ENCODE results near the gene SURF2.
A peak's percentile ranks its signal among the peaks of the same experiment; 100 is the strongest.
"Not testable (repeated sequence)": the region's sequence is repeated elsewhere in the genome, so short reads cannot be mapped to it uniquely, and the experiment has no call there.

SURF2 gene

DNA sequence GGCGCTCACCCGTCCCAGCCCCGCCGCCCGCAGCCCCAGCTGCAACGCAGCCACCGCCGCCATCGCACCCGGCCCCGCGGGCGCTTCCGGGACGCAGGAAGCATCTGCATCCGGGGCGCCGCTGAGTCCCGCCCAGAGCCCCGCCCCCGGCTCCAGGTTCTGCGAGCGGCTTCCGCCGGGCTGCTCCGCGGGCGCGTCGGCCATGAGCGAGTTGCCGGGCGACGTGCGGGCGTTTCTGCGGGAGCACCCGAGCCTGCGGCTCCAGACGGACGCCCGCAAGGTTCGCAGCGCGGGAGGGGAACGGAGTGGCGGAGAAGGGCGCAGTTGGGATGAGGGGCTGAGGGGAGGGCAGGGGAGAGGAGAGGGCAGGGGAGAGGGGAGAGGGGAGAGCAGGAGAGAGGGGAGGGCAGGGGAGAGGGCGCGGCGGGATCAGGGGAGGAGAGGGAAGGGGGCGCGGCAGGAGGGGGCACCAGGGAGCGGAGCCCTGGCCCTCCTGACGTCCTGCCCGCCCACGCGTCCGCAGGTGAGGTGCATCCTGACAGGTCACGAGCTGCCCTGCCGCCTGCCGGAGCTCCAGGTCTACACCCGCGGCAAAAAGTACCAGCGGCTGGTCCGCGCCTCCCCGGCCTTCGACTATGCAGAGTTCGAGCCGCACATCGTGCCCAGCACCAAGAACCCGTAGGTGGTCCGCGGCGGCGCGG, at the start of gene SURF2, which contains the start of gene SURF1:
SURF2 (plus strand) TSS at position 160 of the 701 bp plus-strand sequence; CDS start at position 203, 43 bp downstream.
SURF1 (minus strand) TSS at position 97 of the 701 bp plus-strand sequence; CDS start at position 63, 34 bp downstream.
- peak; percentile 84 to 92 (median 85) for DNase-seq (ENCODE audit: low read depth in 3 of 3)

DNA sequence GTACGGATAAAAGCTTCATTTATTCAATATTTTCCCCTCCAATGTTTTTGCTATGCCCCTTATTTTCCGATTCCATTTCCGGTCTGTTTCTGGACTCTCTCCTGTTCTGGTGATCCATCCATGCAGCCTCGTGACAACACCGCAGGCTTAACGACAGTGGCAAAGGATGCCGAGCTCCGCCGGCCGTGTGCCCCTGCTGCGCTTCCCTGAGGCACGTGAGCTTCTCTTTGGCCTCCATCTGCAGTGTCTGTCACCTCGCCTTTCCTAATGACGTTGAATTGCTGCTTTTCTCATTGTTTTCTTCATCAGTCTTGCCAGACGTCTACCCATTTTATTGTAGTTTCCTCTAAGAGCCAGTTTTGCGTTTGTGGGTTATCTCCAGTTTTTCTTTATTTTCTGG, 49.0 kb upstream of the SURF2 start:
- DNase-seq (ENCODE audit: low read depth in 3 of 3): no peak

DNA sequence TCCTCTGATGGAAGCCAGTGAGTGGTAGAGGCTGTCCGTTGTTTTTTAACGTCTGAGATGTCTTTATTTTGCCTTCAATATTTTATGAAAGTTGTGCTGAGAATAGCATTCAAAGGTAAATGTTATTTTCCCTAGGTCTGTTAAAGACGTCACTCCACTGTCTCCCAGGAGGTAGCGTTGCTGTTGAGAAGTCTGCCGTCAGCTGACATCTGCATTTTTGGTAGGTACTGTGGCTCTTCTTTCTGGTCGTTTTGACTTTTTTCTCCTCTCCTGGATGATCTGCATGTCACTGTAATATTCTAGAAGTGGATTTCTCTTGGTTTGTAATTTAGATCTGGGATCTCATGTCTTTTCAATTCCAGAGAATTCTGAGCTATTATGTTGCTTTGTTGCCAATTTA, 46.7 kb upstream of the SURF2 start:
- DNase-seq (ENCODE audit: low read depth in 3 of 3): no peak

DNA sequence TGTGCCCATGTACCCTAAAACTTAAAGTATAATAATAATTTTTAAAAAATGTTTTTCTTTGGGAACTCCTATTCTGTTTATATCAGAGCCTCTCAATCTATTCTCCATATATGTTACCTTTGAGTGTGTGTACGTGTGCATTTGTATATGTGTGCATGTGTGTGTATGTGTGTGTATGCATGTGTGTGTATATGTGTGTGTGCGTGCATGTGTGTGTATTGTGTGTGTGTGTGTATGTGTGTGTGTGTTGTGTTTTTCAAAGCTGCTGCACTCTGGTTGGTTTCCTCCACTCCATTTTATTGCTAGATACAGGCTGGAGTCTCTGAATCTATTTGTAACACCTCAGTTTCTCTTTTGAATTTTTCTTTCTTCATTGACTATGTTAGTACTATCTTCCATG, 40.4 kb upstream of the SURF2 start:
- no peak for DNase-seq (ENCODE audit: low read depth in 3 of 3)

DNA sequence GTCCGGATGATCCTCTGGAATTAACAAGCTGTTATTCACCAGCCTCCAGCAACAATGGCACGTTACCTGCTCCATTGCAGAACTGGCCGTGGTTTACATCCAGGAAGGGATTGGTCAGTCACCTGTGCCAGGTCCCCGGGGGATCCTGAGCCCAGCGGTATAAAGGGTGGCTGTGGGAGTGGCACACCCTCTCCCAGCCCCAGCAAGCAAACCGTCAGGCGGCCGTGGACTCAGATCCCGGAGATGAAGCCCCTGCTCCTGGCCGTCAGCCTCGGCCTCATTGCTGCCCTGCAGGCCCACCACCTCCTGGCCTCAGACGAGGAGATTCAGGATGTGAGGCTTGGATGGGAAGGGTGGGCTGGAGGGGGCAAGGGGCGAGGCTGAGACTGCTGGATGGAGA, 38.8 kb upstream of the SURF2 start:
- DNase-seq (ENCODE audit: low read depth in 3 of 3): not testable (repeated sequence)

DNA sequence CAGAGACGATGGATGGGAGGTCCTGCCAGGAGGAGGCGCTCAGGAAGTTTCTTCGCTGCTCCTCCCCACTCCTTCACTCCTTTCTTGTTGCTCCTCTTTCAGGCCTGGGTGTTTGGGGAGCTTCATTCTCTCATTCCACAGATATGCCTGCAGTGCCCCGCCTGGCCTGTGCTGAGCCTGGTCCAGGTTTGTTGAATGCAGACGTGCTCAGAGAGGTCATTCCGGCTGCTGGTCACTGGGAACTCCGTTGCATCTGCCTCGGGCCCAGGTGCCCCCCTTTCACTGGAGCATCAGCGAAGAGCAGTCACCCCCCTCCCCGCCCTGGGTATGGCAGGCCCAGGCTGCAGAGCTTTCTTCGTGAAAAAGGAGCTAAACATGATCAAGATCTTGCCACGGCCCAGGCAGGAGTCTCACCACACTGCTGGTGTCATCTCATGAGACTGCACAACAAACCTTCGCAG, 35.9 kb upstream of the SURF2 start:
- no peak for DNase-seq (ENCODE audit: low read depth in 3 of 3)

DNA sequence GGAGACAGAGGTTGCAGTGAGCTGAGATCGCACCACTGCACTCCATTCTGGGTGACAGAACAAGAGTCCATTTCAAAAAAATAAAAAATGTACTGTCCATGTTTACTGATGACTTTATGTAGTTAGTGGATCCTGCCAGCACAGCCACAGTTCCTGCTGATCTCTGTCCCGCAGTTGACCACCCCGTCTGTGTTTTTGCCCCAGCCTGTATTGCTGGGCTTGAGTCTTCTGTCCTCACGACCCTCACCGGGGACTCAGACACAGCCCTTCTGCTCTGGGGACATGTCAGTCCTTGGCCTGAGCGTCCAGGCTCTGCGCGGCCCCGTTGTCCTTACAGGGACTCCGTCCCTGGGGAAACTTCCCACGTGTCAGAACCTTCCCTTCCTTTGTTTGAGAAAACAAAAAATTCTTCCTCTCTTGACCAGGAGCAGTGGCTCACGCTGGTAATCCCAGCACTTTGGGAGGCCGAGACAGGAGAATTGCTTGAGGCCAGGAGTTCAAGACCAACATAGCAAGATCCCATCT, 34.9 kb upstream of the SURF2 start:
- no peak for DNase-seq (ENCODE audit: low read depth in 3 of 3)

DNA sequence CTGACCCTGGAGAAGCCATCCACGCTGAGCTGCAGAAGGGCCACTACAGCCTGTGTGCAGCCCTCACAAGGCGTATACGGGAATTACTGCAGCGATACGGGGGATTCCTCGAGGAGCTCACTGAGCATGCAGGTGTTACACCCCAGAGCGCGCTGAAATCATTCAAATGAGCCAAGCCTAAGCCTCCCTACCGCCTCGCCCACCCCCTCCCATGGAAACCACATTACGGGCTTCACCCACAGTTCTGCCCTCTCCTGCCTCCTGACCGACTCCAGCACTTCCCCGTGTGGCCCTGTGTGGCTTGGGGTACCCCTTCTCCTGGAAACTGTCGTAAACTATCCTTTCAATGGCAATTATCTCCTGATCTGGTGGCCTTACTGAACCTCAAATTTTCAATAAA, 33.6 kb upstream of the SURF2 start:
- no peak for DNase-seq (ENCODE audit: low read depth in 3 of 3)

DNA sequence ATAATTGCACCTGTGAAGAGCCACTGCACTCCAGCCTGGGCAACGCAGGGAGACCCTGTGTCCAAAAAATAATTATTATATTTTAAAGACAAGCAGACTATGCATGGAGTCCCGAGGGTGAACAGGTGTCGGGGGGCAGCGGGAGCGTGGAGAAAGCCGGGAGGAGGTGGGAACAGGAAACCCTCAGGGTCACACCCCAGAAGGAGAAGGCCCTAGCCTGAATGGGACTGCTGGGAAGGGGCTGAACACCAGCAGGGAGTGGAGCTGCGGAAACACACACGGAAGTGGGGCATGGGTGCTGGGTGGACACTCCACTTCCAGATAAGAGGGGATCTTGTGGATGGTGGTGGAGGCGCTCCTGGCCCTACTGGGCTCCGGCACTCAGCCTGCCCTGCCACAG, 33.1 kb upstream of the SURF2 start:
- no peak for DNase-seq (ENCODE audit: low read depth in 3 of 3)

DNA sequence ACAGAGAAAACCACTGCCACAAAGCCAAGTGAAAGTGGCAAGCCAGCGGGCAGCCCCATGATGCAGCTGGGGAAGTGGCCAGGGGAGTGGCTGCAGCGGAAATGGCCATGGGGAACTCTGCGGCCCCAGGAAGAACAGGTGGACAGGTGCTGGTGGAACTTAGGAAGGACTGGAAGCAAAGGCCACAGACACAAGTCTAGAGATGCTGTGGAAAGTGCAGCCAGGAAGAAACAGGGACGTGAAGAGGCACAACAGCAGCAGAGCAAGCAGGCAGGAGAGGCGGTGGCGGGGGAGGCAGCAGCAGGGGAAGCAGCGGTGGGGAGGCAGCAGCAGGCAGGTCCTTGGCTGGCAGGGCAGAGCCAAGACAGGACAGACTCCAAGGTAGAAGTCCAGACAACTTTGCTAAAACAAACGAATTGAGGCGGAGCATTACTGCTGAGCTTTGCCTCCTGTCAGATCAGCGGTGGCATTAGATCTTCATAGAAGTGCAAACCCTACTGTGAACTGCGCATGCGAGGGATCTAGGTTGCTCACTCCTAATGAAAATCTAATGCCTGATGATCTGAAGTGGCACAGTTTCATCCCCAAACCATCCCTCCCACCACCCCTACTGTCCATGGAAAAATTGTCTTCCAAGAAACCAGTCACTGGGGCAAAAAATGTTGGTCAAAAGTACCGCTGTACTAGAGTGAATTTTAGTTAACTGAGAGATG, 32.2 kb upstream of the SURF2 start:
- no peak for DNase-seq (ENCODE audit: low read depth in 3 of 3)

DNA sequence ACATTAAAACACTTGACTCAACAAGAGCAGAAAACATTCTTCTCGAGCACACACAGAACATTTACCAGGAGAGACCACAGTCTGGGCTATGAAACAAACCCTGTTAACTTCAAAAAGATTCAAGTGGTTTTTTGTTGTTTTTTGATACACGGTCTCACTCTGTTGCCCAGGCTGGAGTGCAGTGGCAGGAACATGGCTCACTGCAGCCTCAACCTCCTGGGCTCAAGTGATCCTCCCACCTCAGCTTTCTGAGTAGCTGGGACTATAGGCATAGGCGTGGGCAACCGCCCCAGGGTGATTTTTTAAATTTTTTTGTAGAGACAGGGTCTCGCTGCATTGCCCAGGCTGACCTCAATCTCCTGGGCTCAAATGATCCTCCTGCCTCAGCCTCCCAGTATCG, 29.3 kb upstream of the SURF2 start:
- DNase-seq (ENCODE audit: low read depth in 3 of 3): not testable (repeated sequence)

DNA sequence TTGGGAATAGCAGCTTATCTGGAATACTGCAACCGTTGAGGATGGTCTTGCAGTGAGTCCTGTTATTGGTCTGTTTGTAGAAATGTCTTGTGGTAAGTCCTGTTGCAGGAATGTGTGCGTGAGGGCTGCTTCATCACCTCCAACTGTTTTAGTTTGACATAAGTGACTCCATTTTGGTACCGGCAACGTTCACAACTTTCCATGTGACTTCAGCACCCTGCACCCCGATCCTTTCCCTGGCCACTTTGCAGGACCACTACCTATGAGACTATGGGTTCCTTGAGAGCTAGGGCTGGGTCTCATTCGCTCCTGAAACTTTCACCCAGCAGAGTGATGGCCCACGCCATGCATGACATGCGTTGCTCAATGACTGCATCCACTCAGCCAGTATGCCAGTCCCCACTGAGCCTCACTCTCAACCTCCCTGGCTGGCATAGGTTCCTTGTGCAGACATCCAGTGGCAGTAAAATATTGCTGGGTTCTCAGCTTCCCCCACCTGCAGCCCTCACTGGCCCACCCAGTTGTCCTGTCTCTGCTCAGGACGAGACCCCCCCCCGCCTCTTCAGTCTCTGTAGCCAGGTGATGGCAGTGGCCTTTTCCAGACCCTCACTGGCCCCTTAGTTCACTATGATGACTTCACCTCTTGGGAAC, 28.4 kb upstream of the SURF2 start:
- no peak for DNase-seq (ENCODE audit: low read depth in 3 of 3)

DNA sequence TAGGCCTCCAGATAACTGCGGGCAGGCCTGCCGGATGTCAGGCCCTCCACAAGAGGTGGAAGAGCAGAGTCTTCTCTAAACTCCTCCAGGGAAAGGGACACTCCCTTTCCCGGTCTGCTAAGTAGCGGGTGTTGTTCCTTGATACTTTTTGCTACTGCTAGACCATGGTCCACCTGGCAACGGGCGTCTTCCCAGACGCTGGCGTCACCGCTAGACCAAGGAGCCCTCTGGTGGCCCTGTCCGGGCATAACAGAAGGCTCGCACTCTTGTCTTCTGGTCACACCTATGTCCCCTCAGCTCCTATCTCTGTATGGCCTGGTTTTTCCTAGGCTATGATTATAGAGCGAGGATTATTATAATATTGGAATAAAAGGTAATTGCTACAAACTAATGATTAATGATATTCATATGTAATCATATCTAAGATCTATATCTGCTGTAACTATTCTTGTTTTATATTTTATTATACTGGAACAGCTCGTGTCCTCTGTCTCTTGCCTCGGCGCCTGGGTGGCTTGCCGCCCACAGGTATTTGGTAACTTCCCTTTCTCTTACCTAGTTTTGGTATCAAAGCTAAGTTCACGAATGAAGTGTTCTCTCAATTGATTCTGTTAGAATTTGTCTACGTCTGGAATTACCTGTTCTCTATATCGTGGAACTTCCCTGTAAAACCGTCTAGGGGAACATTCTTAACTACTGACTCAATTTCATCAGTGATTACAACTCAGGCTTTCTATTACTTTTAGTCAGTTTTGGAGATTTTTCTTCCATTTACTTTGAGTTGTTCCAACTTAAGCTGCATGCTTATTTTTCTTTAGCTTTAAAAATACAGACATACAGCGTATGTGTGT, 26.8 kb upstream of the SURF2 start:
- DNase-seq (ENCODE audit: low read depth in 3 of 3): not testable (repeated sequence)

DNA sequence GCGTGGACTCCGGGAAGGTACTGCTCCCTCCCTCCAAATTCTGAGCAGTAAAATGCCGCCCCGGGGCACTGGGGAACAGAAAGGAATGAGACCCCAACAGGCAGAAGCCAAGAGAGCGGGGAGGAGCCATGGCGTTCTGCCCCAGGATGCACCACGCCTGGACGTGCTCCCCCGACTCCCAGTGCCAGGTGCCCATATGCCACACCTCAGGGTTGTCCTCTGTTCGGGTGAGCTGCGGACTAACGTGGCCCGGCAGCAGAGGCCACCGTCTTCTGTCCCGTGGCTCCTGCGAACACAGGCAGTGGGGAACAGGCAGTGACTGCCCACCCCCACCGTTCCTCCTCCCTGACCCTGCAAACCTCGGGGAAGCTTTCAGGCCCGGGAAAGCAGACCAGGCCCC, 25.1 kb upstream of the SURF2 start:
- no peak for DNase-seq (ENCODE audit: low read depth in 3 of 3)

DNA sequence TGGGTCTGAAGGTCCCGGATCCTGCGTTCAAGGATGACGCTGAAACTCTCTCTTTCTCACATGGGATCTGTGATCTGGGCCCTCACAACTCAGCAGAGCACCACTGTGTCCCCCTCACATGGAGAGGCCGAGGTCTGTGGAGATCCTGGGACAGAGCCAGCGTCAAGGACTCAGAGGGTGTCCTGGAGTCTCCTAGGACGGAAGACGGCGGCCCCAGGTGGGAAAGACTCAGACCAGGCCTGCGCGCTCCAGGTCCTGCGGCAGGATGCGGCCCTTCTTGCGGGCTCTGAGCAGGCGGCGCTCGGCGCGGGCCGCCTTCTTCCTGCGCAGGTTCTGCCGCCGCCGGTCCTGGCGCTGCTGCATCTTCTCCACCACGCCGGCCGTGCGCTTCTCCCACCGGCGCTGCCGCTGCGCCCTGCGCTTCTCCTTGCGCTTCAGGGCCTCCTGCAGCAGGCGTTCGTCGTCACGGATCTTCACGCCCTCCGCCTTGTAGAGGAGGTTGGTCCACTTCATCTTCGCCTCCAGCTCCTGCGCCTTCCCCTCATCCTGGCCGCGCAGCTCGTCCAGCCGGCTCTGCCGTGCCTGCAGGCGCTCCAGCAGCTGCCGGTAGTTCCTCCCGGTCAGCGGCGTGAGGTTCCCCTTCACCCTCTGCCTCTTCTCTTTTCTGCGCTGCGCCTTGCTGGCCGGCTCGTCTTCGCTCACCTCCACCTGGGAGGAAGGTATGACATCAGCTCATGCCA, 24.5 kb upstream of the SURF2 start:
- DNase-seq (ENCODE audit: low read depth in 3 of 3): no peak

DNA sequence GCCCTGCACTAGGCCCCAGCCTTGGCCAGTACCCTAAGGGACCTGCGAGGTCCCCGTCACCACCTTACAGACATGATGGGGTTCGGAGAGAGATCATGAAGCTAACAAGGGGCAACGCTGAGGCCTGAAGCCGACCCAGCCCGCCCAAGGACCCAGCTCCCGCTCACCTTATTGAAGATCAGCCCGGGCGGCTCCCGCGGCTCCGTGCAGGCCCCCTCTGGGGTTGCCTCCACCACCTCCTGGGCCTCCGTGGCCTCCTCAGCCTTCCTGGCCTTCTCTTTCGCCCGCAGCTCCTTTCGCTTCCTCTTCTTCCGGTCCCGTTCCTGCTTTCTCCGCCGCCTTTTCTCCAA, 24.0 kb upstream of the SURF2 start:
- no peak for DNase-seq (ENCODE audit: low read depth in 3 of 3)

DNA sequence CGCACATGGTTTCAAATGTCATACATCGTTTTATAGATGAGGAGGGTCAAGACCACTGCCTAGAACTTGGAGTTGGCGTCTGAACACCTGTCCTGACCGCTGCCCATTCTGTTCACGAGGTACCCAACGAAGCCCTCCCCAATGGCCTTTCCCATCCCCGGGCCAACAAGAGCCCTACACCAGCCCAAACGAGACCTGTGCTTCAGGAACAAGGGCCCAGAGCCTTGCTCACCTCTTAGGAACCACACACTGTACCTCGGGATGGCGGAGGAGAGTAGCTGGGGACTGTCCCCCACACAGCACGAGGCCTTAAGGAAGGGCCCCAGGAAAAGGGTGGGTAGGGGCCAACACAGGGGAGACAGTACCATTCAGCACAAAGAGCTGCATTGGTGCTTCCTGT, 23.3 kb upstream of the SURF2 start:
- DNase-seq (ENCODE audit: low read depth in 3 of 3): no peak

DNA sequence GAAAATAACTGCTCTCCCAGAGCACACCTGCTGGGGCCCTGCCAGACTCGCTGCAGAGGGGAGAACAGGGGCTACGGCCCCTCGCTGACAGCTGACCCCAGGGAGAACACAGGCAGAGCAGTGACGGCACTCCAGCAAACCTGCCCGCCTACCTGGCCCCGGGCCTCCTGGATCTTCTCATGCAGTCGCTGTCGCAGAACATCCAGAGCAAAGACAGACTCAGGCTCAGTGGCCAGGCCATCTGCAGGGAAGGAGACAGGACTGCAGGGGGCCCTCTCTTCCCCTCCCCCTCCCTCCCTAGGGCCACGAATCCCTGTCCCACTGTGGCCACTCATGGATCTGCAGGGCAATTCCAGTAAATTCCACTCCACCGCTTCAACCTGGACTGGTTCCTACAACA, 22.8 kb upstream of the SURF2 start:
- no peak for DNase-seq (ENCODE audit: low read depth in 3 of 3)

DNA sequence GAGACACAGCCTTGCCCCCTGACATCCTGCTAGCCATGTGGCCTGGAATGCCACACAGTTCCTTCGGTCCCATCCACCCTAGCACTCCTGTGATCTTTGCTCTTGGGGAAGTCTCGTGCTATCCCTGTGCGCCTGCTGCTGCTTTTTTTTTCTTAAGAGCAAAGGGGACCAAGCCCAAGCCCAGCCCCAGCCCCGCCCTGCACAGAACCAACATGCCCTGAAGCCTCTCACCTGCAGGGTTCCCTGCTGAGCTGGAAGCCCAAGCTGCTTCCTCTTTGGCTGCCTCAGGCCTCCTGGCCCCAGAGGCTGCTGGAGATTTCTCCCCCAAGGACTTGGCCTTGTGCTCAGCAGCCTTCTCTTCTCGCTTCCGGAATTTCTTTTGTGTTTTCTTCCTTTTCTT, 22.2 kb upstream of the SURF2 start:
- DNase-seq (ENCODE audit: low read depth in 3 of 3): no peak

DNA sequence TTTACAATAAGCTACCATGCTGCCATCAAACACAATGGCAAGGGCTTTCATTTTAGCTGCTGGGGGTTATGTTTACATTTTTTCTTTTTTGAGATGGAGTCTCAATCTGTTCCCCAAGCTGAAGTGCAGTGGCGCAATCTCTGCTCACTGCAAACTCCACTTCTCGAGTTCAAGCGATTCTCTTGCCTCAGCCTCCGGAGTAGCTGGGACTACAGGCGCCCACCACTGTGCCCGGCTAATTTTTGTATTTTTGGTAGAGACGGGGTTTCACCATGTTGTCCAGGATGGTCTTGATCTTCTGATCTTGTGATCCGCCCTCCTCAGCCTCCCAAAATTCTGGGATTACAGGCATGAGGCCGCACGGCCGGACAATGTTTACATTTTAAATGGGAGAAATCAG, 21.5 kb upstream of the SURF2 start:
- not testable (repeated sequence) for DNase-seq (ENCODE audit: low read depth in 3 of 3)

Data from stimulated activated CD4-positive, alpha-beta T cell treated with anti-CD3 and anti-CD28 coated beads, TNF-alpha, amount 100 ng/mL, for 24 hours (primary cell).